NCI-H2029 treated with DMSO at 0.1 percent for 48 hours (cell line): ENCODE measurements around the gene PARN.
"Not testable (repeated sequence)": the region's sequence is repeated elsewhere in the genome, so short reads cannot be mapped to it uniquely, and the experiment has no call there.

ENCODE experiments used
- DNase-seq: peaks from one replicate; lab custom pipeline; 2025; lab: John Stamatoyannopoulos, UW

The PARN gene

DNA sequence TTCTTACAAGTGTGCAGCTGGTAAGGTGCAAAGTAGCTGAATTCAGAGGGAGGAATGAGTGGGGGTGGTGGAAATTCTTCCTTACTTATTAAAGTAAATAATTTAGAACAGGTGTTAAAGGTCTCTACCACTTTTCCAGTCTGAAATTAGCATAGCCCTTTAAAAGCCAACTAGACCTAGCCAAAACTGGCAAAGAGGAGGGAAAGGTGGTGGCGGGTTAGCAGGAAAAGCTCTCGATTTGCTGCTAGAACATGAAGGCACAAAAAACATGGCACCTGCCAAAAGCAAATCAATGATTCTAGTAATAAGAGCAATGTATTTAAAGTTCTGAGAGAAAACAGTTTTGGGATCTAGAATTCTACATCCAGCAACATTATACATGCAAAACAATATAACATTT lies 157.7 kb downstream of the PARN start:
- no peak for DNase-seq

- DNase-seq: no peak
Observed at GRCh38 chr16:14470788-14471187, 159.3 kb downstream of the PARN start.

DNA sequence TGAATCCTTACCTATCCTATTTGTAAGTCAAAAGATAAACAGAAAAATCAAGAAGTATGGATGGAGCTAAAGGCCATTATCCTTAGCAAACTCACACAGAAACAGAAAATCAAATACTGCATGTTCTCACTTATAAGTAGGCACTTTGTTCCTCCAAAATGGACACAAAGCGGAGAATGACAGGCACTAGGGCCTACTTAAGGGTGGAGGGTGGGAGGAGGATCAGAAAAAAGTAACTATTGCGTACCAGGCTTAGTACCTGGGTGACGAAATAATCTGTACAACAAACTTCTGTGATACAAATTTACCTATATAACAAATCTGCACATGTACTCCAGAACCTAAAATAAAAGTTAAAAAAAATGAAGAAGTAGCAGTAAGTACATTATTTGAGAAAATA lies 164.3 kb downstream of the PARN start:
- no peak for DNase-seq

DNA sequence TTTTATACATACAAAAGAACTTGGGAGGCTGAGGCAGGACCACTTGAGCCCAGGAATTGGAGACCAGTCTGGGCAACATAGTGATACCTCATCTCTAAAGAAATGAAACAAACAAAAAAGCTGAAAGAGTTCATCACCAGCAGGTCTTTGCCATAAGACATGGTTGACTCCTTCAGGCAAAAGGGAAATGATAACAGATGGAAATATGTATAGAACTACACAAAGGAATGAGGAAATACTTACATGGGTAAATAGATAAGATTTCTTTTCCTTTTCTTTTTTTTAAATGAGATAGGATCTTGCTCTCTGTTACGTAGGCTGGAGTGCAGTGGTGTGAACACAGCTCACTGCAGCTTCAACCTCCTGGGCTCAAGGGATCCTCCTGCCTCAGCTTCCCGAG lies 165.3 kb downstream of the PARN start:
- no peak for DNase-seq

DNA sequence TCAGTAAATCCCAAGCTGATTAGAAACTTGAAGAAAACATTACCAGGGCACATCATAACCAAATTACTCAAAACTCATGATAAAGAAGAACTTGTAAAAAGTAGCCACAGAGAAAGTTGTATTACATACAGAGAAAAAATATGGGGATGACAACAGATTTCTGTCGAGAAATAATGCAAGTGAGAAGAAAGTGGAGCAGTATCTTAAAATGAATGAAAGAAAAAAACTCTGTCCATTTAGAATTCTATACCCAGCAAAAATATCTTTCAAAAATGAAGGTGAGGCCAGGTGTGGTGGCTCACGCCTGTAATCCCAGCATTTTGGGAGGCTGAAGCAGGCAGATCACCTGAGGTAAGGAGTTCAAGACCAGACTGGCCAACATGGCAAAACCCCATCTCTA lies 165.9 kb downstream of the PARN start:
- no peak for DNase-seq

- DNase-seq: no peak
Observed at GRCh38 chr16:14462811-14463210, 167.2 kb downstream of the PARN start.

GRCh38 chr16:14460726-14461125 lies 169.3 kb downstream of the PARN start:
- no peak for DNase-seq

DNA sequence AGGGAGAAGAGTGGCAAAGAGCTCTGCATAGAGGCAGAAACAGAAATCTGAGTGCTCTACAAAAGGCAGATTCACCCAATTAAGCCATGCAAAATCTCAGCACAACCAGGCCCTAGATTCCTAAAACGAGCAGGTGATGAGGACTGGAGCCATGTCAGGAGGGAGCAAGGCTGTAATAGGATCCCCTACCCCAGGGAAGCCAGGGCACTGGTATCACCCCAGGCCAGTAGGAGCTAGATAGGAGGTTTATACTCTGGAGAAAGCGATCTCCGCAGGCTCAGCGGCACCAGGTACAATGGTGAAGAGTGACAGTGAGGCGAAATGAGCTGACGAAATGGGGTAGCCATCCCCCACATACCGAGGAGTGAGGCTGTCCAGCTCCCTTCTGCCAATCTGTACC lies 171.5 kb downstream of the PARN start:
- DNase-seq: no peak

DNA sequence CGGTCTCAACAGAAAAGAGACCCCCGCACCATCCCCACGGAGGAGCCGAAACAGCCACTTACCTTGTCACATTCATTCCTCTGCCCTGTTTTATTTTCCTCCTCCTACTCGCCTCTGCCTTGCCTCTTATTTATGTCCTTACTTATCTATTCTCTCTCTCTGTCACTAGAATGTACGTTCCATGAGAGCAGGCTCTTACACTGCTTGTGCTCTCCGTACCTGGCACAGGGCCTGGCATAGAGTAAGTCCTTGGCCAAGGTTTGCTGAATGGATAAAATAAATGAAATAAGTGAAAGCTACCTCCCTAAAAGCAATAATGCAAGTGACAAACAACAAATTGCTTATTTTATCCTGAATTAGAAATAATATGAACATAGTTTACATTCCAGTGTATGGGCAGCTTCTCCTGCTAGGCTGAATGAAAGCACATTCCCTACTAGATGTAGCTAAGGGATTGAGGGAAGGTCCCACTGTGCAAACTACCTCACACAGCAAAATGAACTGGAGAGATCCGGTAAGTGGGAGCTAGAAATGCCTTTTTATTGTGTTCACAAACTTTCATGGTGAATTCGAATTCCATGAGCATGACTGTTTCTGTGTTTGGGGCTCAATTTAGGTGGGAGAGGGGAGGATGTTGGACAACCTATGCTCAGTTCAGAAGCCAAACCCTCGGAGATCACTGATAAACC lies 173.1 kb downstream of the PARN start:
- DNase-seq: no peak

- no peak for DNase-seq
Observed at GRCh38 chr16:14455573-14455972, 174.5 kb downstream of the PARN start.

DNA sequence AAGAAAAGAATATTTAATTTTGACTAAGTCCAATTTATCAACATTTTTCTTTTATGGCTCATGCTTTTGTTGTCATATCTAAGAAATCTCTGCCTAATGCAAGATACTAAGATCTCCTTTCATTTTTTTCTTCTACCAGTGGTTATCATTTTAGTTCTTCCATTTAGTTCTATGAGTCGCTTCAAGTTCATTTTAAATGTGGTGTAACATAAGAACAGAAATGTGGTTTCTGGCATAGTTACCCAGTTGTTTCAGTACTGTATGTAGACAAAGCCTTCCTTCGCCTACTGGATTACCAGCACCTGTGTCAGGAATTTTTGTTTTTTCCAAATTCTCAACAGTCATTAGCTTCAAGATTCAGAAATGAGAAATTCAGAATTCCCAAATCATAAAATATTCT lies 175.7 kb downstream of the PARN start:
- no peak for DNase-seq

GRCh38 chr16:14452066-14452465 lies 178.0 kb downstream of the PARN start:
- no peak for DNase-seq

DNA sequence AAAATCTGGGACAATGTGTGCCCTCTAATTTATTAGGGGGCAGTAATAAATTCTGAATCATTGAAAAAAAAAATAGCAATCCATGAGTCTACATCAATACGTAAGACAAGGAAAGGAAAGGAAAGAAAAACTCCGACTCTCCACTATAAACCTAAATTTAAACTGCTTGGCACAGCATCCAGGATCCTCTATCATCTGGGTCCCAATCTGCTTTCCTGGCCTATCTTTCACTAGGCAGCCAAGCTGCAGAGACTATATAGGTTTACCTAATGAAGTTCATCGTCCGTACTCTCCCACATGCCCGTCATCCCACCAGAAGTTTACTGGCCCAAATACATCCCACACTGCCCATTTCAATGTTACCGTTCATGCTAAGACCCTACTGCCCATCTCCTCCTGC lies 179.2 kb downstream of the PARN start:
- DNase-seq: no peak

DNA sequence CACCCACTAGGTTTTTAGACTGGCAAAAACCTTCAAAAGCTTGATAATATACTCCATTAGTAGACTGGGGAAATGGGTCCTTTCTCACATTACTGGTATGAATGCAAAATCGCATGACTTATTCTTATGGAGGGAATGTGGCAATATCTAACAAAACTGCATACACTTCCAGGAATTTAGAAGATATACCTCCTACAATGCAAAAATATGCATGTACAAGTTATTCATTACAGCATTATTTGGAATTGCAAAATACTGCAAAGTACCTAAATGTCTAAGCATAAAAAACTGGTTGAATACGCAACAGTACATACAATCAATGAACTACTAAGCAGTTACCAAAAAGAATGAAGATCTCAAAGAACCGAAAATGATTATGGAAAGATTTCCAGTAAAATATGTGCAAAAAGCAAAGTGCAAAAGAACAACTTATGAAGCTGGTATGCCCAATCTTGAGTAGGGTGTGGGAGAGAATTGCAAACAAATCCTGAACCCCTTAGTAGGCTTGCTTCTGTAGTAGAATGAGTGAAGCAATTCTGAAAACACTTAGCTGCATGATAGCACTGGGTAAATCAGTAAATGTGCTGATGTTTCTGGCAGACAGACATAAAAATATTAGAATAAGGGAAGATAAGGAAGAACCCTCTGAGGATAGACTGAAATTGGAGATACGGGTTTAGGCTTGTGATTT lies 180.1 kb downstream of the PARN start:
- no peak for DNase-seq

- no peak for DNase-seq
Observed at GRCh38 chr16:14449334-14449733, 180.7 kb downstream of the PARN start.

GRCh38 chr16:14448879-14449278 lies 181.2 kb downstream of the PARN start:
- DNase-seq: no peak

DNA sequence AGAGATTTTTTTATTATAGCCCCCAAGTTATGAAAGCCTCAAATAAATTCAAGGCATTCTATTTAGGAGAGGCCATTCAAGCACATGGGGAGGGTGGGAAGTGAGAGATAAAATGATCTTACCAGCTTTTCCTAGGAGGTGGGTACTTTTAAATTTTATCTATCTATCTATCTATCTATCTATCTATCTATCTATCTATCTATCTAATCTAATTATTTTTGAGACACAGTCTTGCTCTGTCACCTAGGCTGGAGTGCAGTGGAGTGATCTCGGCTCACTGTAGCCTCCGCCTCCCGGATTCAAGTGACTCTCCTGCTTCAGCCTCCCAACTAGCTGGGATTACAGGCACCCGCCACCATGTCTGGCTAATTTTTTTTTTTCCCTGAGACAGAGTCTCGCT lies 182.3 kb downstream of the PARN start:
- DNase-seq: no peak

- DNase-seq: no peak
Observed at GRCh38 chr16:14446796-14447195, 183.3 kb downstream of the PARN start.

DNA sequence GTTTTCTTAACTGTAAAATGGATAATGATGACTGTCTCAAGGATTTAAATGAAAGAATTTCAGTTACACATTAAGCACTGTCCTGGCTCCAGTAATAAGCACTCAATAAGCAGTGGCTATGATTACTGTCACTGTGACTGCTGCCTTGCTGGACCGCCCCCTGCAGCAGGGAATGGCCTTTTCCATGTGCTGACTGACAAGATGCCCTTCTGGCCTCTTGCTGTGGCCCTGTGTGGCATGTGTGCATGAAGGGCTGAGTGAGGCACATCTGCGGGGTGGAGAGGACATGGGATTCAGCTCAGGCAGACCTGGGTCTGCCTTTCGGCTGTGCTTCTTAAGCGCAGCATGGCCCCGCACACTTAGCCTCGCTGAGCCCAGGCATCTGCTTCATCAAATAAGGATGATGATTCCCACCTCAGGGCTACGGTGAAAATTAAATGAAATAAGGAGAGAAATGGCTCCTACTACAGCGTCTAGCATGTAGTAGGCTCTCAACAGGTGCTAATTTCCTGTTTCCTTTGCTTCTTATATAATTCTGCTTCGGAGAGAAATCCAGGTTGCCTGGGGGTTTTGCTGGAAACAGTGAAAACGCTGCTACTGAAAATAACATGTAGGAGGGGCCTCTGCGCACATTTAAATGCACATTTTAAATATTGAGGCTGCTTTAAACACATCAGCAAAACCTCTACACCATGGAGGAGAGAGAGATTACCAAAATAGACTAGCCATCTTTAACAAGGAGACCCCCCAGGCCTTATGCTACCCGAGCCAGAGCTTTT lies 183.9 kb downstream of the PARN start:
- no peak for DNase-seq

GRCh38 chr16:14444979-14445810 lies 184.9 kb downstream of the PARN start:
- no peak for DNase-seq

GRCh38 chr16:14441533-14441932 lies 188.5 kb downstream of the PARN start:
- DNase-seq: not testable (repeated sequence)

DNA sequence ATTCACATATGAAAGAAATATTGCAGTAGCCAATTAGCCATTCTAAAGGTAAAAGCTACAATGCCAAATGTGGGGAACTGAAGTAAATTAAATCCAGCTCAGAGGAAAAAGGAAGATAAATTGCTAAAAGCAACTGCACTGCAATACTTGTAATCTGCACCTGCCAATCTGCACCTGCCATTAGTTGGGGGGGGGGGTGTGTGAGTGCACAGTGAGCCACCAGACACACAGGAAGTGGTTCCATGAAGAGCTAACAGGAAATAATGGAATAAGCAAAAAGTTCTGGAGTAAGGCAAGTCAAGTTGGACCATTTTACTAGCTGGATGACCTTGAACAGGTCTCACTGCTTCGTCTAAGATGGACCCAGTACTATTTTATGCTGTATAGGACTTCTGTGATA lies 191.8 kb downstream of the PARN start:
- no peak for DNase-seq
